Muscle of leg (tissue), 11 donors: ENCODE data around the gene TCERG1L. TPM values are rescaled to one million over a fixed set of nuclear protein-coding genes. Genes with fewer than 3 reads are reported as not detected.

Experiments
- DNase-seq: peaks from one replicate; pipeline ENCODE4 v3.0.0; 2013
- H3K27ac ChIP-seq: one replicate; pipeline ENCODE4 v1.5.1; 2013; ENCODE audit warnings: mild to moderate bottlenecking, low read length, control low read depth
- H3K27me3 ChIP-seq: one replicate; pipeline ENCODE4 v1.6.1; 2013; ENCODE audit warnings: low read length; ENCODE audit not compliant: control insufficient read depth, insufficient read depth
- H3K36me3 ChIP-seq: one replicate; pipeline ENCODE4 v1.6.1; 2013; ENCODE audit warnings: low read length; ENCODE audit not compliant: control insufficient read depth, insufficient read depth
- H3K4me1 ChIP-seq: one replicate; pipeline ENCODE4 v1.6.1; 2013; ENCODE audit warnings: low read length; ENCODE audit not compliant: control insufficient read depth, insufficient read depth
- H3K4me3 ChIP-seq: one replicate; pipeline ENCODE4 v1.5.1; 2013; ENCODE audit warnings: low read length, control low read depth
- H3K9me3 ChIP-seq: replicated peaks from 2 replicates; pipeline ENCODE4 v1.6.1; 2013; ENCODE audit warnings: low read depth, low read length; ENCODE audit not compliant: control insufficient read depth
- WGBS: methylation state at CpG from one replicate; pipeline ENCODE4 v1.1.5; 2013; ENCODE audit warnings: missing lambda C conversion rate; ENCODE audit not compliant: insufficient coverage; 5-methylcytosine and 5-hydroxymethylcytosine counted together
- polyA plus RNA-seq, 8 donors: library from polyadenylated mRNA; unstranded; fragments of 120-200 nt; gene quantifications; one replicate each; pipeline versions ENCODE4 v1.2.1 to v1.2.3, GENCODE V29; 2013; ENCODE audit warnings: inconsistent platforms in 1 of 8, low replicate concordance in 1 of 8; ENCODE audit not compliant: insufficient read length in 8 of 8, insufficient read depth in 1 of 8
- total RNA-seq: library from RNA; stranded (reverse); fragments of 120-200 nt; gene quantifications from one replicate; pipeline ENCODE4 v1.2.4, GENCODE V29; 2013

TCERG1L gene
- total and polyA plus RNA-seq, 9 donors: 0.04 to 1.1 (median 0.15) TPM

GRCh38 chr10:131202990-131203389, 108.5 kb downstream of the TCERG1L start:
- no peaks in the 10 kb centered on the region for H3K9me3 ChIP-seq

GRCh38 chr10:131201741-131202515, 109.6 kb downstream of the TCERG1L start:
- no peak for DNase-seq
- Histone ChIP-seq H3K4me1 (no peaks in the 10 kb centered on the region), H3K27me3 (peaks cover 12% of the 10 kb centered on the region), H3K4me3 (no peak overlapping the region), H3K36me3 (no peaks in the 10 kb centered on the region), H3K9me3 (no peaks in the 10 kb centered on the region), H3K27ac (no peak overlapping the region)
- 93% methylated on average over 31 of the region's 33 CpGs for WGBS

More at GRCh38 chr10:131202990-131203389, 108.5 kb downstream of the TCERG1L start:
- Histone ChIP-seq H3K27ac (no peak overlapping the region), H3K27me3 (peaks cover 12% of the 10 kb centered on the region), H3K4me3 (no peak overlapping the region), H3K4me1 (no peaks in the 10 kb centered on the region), H3K36me3 (no peaks in the 10 kb centered on the region)
- DNase-seq: no peak
- 88% methylated on average over 7 of the region's 11 CpGs for WGBS

DNA sequence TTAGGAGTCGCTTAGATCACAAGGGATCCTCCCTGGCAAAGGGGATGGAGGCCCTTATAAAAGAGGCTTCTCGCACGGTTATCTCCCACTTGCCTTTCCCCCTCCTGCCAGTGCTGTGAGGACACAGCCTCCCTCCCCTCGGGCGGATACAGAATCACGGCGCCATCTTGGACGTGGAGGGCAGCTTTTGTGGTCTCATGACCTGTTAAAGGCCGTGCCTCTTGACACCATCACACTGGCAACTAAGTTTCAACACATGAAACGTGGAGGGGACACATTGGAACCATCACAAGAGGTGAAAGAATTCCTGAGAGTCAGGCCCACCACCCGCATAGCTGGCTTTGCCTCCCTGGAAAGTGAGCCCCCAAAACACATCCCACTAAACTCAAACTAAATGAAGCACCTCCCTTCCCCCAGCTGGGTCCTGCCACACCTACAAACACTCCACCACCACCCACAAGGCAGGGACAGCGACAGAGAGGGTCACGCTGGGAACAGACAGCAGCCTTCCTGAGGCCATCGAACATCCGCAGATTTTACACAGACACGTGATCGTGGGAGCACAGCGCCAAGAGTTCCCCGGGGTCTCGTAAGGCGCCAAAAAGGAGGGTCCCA, 110.6 kb downstream of the TCERG1L start:
- no peak for DNase-seq
- Histone ChIP-seq H3K4me3 (no peak overlapping the region), H3K27me3 (peaks cover 12% of the 10 kb centered on the region), H3K9me3 (no peaks in the 10 kb centered on the region), H3K27ac (no peak overlapping the region), H3K4me1 (no peaks in the 10 kb centered on the region), H3K36me3 (no peaks in the 10 kb centered on the region)
- WGBS: 78% methylated on average over 16 of the region's 21 CpGs

GRCh38 chr10:131199646-131200045, 111.9 kb downstream of the TCERG1L start:
- WGBS: 24% methylated on average over 6 of the region's 6 CpGs
- Histone ChIP-seq H3K9me3 (no peaks in the 10 kb centered on the region), H3K4me3 (no peak overlapping the region), H3K36me3 (no peaks in the 10 kb centered on the region), H3K4me1 (no peaks in the 10 kb centered on the region), H3K27me3 (peaks cover 12% of the 10 kb centered on the region), H3K27ac (no peak overlapping the region)
- DNase-seq: no peak

- 65% methylated on average over 7 of the region's 7 CpGs for WGBS
- no peaks in the 10 kb centered on the region for H3K36me3 ChIP-seq
- H3K4me1 ChIP-seq: no peaks in the 10 kb centered on the region
- H3K9me3 ChIP-seq: no peaks in the 10 kb centered on the region
- H3K4me3 ChIP-seq: no peak overlapping the region
- peaks cover 12% of the 10 kb centered on the region for H3K27me3 ChIP-seq
- no peak overlapping the region for H3K27ac ChIP-seq
- no peak for DNase-seq
Measured at GRCh38 chr10:131198843-131199242, 112.7 kb downstream of the TCERG1L start.

DNA sequence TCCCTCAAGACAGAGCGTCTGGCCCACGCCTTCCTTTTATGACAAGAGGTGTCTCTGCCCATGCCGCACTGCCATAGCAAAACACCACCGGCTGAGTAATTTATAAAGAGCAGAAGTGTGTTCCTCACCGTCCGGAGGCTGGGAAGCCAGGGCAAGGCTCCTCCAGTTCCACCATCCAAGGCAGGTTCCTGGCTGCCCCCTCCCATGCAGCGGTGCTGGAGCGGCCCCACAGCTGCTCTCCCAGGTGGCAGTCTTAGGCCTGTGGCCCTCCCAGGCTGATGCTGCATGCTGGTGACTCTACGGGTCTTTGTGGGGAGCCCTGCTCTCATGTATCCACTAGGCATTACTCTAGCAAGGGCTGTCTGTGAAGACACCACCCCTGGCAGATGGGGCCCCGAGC, 113.1 kb downstream of the TCERG1L start:
- no peak overlapping the region for H3K4me3 ChIP-seq
- H3K36me3 ChIP-seq: no peaks in the 10 kb centered on the region
- no peaks in the 10 kb centered on the region for H3K4me1 ChIP-seq
- H3K27ac ChIP-seq: no peak overlapping the region
- WGBS: 50% methylated on average over 5 of the region's 10 CpGs
- no peak for DNase-seq
- peaks cover 12% of the 10 kb centered on the region for H3K27me3 ChIP-seq
- H3K9me3 ChIP-seq: no peaks in the 10 kb centered on the region

DNA sequence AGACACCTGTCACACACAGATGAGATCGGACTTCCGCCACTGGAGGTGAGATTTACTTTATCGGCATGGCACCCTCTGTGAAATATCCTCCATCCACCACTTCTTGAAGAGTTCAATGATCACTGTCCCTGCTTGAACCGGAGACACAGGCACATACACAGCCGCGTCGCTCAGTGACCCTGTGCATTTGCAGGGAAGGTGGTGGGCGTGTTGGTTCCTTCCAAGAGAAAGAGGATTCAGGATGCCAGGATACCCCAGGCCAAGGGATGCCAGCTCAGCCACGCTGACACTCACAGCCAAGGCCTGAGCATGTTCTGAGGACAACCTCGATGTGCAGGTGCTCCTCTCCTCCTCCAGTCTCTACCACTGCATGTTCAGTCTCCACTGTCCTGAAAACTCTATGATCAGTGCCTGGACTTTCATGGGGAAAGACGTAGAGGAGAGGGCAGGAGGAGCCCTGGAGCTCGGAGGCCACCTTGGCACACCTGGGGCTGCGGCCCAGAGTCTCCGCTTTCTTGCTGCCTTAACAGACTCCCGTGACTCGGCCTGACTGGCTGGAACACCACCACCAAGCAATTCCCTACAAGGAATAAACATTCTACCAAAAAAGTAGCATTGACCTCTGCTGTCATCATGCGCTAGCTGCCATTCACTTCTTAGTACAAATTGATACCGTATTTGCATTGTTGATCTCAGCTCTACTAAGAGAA, 115.2 kb downstream of the TCERG1L start:
- Histone ChIP-seq H3K27ac (no peak overlapping the region), H3K27me3 (peaks cover 12% of the 10 kb centered on the region), H3K36me3 (no peaks in the 10 kb centered on the region), H3K4me3 (no peak overlapping the region), H3K9me3 (no peaks in the 10 kb centered on the region), H3K4me1 (no peaks in the 10 kb centered on the region)
- no peak for DNase-seq
- 96% methylated on average over 15 of the region's 18 CpGs for WGBS

GRCh38 chr10:131195558-131196159, 115.9 kb downstream of the TCERG1L start:
- Histone ChIP-seq H3K36me3 (no peaks in the 10 kb centered on the region), H3K9me3 (no peaks in the 10 kb centered on the region), H3K27ac (no peak overlapping the region), H3K4me1 (no peaks in the 10 kb centered on the region), H3K4me3 (no peak overlapping the region), H3K27me3 (peaks cover 12% of the 10 kb centered on the region)
- no peak for DNase-seq
- WGBS: 81% methylated on average over 17 of the region's 19 CpGs

GRCh38 chr10:131195116-131195515, 116.4 kb downstream of the TCERG1L start:
- peaks cover 11% of the 10 kb centered on the region for H3K27me3 ChIP-seq
- WGBS: 89% methylated on average over 6 of the region's 9 CpGs
- no peak for DNase-seq
- no peak overlapping the region for H3K4me3 ChIP-seq
- H3K4me1 ChIP-seq: no peaks in the 10 kb centered on the region
- no peaks in the 10 kb centered on the region for H3K36me3 ChIP-seq
- no peaks in the 10 kb centered on the region for H3K9me3 ChIP-seq
- H3K27ac ChIP-seq: no peak overlapping the region

DNA sequence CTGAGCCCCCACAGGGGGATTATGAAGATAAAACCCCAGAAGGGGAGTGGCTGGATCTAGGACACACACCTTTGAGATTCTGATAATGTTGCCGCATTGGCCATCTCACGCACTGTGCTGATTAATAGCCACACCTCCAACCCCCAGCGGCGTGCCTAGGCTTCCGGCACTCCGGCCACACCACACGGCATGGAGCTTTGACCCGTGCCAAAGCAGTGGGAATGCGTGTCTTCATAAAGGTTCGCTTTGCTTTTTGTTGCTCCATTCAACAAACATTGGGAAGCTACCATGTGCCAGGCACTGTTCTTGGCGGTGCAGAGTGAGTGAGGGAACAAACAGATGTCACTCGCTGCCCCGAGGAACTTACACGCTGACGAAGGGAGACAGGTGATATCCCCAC, 117.6 kb downstream of the TCERG1L start:
- Histone ChIP-seq H3K4me1 (no peaks in the 10 kb centered on the region), H3K4me3 (no peak overlapping the region), H3K27me3 (peaks cover 6% of the 10 kb centered on the region), H3K27ac (no peak overlapping the region), H3K9me3 (no peaks in the 10 kb centered on the region), H3K36me3 (no peaks in the 10 kb centered on the region)
- WGBS: 94% methylated on average over 10 of the region's 15 CpGs
- no peak for DNase-seq
